ENCODE results near the gene PTTG1.

Gene PTTG1

DNA sequence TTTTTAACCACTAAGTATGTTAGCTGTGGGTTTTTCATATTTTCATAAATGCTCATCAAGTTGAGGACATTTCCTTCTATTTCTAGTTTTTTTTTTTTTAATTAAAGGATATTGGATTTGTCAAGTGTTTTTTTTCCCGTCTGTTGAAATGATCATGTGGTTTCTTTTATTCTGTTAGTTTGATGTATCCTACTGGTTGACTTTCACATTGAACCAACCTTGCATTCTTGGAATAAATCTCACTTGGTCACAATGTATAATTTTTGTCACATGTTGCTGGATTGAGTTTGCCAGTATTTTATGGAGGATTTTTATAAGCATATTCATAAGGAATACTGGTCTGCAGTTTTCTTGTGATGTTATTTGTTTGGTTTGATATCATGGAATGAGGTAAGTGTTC lies 34.2 kb upstream of the PTTG1 start:
- no peak for ATAC-seq (ENCODE audit: insufficient read depth, low read depth)
- Histone ChIP-seq H4K20me1 (ENCODE audit: insufficient read depth, low read length) (no peaks in the 10 kb centered on the region), H3K4me2 (ENCODE audit: insufficient read depth, low read length) (no peak overlapping the region), H3K9ac (ENCODE audit: low read depth, low read length) (no peak overlapping the region), H3K36me3 (ENCODE audit: insufficient read depth, low read length) (no peaks in the 10 kb centered on the region; the same call in 1 of the 2 replicates), H3K79me2 (ENCODE audit: insufficient read depth, low read length) (no peaks in the 10 kb centered on the region), H3K27me3 (ENCODE audit: insufficient read depth, low read length, poor library complexity) (no peaks in the 10 kb centered on the region), H3K4me1 (ENCODE audit: insufficient read depth, low read length) (no peaks in the 10 kb centered on the region), H3K9me3 (ENCODE audit: insufficient read depth, low read length, severe bottlenecking) (peaks cover 8% of the 10 kb centered on the region), H3K27ac (ENCODE audit: low read length) (no peak overlapping the region), H3K4me3 (ENCODE audit: low read depth in 1 of 2, low read length in 2 of 2) (no peak overlapping the region), H2AFZ (ENCODE audit: low read depth, low read length) (no peak overlapping the region)
- no peak for TF ChIP-seq EZH2 (IDR thresholded peaks at IDR 0.05; ENCODE audit: borderline replicate concordance, low read depth, low read length, severe bottlenecking)
- TF ChIP-seq, protein P1, sequence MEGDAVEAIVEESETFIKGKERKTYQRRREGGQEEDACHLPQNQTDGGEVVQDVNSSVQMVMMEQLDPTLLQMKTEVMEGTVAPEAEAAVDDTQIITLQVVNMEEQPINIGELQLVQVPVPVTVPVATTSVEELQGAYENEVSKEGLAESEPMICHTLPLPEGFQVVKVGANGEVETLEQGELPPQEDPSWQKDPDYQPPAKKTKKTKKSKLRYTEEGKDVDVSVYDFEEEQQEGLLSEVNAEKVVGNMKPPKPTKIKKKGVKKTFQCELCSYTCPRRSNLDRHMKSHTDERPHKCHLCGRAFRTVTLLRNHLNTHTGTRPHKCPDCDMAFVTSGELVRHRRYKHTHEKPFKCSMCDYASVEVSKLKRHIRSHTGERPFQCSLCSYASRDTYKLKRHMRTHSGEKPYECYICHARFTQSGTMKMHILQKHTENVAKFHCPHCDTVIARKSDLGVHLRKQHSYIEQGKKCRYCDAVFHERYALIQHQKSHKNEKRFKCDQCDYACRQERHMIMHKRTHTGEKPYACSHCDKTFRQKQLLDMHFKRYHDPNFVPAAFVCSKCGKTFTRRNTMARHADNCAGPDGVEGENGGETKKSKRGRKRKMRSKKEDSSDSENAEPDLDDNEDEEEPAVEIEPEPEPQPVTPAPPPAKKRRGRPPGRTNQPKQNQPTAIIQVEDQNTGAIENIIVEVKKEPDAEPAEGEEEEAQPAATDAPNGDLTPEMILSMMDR (IDR thresholded peaks at IDR 0.05; ENCODE audit: borderline replicate concordance, extremely low read depth, low read length, poor library complexity, severe bottlenecking) = no peak
- no peak for DNase-seq

DNA sequence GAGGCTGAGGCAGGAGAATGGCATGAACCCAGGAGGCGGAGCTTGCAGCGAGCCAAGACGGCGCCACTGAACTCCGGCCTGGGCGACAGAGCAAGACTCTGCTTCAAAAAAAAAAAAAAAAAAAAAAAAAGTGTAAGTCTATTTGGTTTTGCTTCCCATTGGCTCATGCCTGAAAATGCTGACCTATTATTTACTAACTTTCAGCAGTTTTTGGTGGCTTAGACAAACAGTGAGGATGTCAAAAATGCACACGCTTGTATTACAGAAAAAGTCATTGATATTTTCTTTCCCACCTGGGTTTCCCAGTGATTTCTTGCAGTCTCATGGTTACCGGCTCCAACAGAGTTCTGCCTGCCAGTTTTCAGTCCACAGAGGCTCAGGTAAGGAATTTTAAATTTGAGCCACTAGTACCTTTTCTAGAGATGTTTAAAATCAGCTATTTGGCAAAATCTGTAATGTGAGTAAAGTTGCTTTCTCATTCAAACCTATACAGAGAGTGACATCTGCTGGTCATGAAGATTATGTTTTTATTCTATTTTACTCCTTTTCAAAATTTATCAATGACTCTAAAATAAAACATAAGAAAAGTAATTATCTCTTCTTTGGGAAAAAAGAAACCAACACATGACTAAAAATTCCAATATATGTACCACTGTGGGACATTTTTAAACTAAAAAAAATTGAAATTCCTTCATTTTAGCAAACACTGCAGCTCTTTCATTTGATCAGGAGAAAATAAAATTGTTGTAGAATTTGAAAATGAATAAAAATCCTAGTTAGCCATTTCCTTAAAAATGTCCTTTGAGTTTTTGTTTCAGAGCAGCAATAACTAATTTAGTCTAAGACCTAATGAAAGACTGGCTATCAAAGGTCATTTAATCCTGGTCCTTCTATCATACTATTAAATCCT lies 30.6 kb upstream of the PTTG1 start:
- DNase-seq (no peak), ATAC-seq (ENCODE audit: insufficient read depth, low read depth) (peak; percentile 56; the same call in 2 of the 3 replicates)
- H3K27ac ChIP-seq (ENCODE audit: low read length) = no peak overlapping the region
- H3K4me1 ChIP-seq (ENCODE audit: insufficient read depth, low read length) = no peaks in the 10 kb centered on the region
- H3K79me2 ChIP-seq (ENCODE audit: insufficient read depth, low read length) = 0 out of 2 replicates have a peak, but pooled peaks cover 4% of the 10 kb centered on the region
- TF ChIP-seq, protein P1 (IDR thresholded peaks at IDR 0.05; ENCODE audit: borderline replicate concordance, extremely low read depth, low read length, poor library complexity, severe bottlenecking) = peak; percentile 53
- TF ChIP-seq EZH2 (IDR thresholded peaks at IDR 0.05; ENCODE audit: borderline replicate concordance, low read depth, low read length, severe bottlenecking) = no peak
- no peaks in the 10 kb centered on the region for H3K27me3 ChIP-seq (ENCODE audit: insufficient read depth, low read length, poor library complexity)
- H3K4me3 ChIP-seq (ENCODE audit: low read depth in 1 of 2, low read length in 2 of 2) = no peak overlapping the region
- no peaks in the 10 kb centered on the region for H4K20me1 ChIP-seq (ENCODE audit: insufficient read depth, low read length)
- H3K9ac ChIP-seq (ENCODE audit: low read depth, low read length) = no peak overlapping the region
- no peak overlapping the region for H2AFZ ChIP-seq (ENCODE audit: low read depth, low read length)
- H3K36me3 ChIP-seq (ENCODE audit: insufficient read depth, low read length) = peaks cover 8% of the 10 kb centered on the region
- H3K4me2 ChIP-seq (ENCODE audit: insufficient read depth, low read length) = no peak overlapping the region
- H3K9me3 ChIP-seq (ENCODE audit: insufficient read depth, low read length, severe bottlenecking) = peaks cover 8% of the 10 kb centered on the region

DNA sequence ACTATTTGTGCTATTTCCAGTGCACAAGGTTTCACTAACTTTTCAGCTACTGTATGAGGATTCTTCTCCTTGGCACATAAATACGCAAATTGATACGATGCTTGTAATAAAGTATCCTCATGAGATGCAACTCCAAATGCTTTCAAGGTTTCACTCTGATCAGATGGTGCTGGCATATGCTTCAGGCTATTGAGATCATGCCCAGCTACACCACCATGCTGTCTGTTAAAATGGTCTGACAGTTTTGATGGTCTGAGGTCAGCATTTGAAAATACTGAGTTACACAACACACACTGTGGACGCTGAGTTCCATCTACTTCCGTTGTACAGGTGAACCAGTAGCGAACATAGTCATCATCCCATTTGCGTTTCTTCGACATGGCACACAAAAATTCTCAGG lies 26.5 kb upstream of the PTTG1 start:
- Histone ChIP-seq H2AFZ (ENCODE audit: low read depth, low read length) (no peak overlapping the region), H3K4me2 (ENCODE audit: insufficient read depth, low read length) (no peak overlapping the region), H3K27ac (ENCODE audit: low read length) (no peak overlapping the region), H3K79me2 (ENCODE audit: insufficient read depth, low read length) (peaks cover 35% of the 10 kb centered on the region), H4K20me1 (ENCODE audit: insufficient read depth, low read length) (no peaks in the 10 kb centered on the region), H3K9me3 (ENCODE audit: insufficient read depth, low read length, severe bottlenecking) (no peaks in the 10 kb centered on the region), H3K4me1 (ENCODE audit: insufficient read depth, low read length) (peaks cover 25% of the 10 kb centered on the region), H3K36me3 (ENCODE audit: insufficient read depth, low read length) (peaks cover 8% of the 10 kb centered on the region; the same call in 1 of the 2 replicates), H3K4me3 (ENCODE audit: low read depth in 1 of 2, low read length in 2 of 2) (no peak overlapping the region), H3K9ac (ENCODE audit: low read depth, low read length) (no peak overlapping the region), H3K27me3 (ENCODE audit: insufficient read depth, low read length, poor library complexity) (no peaks in the 10 kb centered on the region)
- TF ChIP-seq EZH2 (IDR thresholded peaks at IDR 0.05; ENCODE audit: borderline replicate concordance, low read depth, low read length, severe bottlenecking) = no peak
- TF ChIP-seq, protein P1 (IDR thresholded peaks at IDR 0.05; ENCODE audit: borderline replicate concordance, extremely low read depth, low read length, poor library complexity, severe bottlenecking) = no peak
- ATAC-seq (ENCODE audit: insufficient read depth, low read depth) = no peak
- DNase-seq = no peak

Data from DND-41 (cell line).